IMR-90 (cell line): ENCODE results near the gene KIAA1143.

ENCODE experiments used
- CEBPB ChIP-seq: IDR thresholded peaks from 2 replicates; pipeline ENCODE4 v1.6.1; 2012; ENCODE audit warnings: low read depth, low read length, improper control_type of control experiment
- CTCF ChIP-seq: conservative IDR thresholded peaks from 2 replicates; pipeline ENCODE4 v1.5.1; 2012; ENCODE audit warnings: mild to moderate bottlenecking, low read depth, low read length, improper control_type of control experiment
- ELK1 ChIP-seq: fragments of 150-350 bp; IDR thresholded peaks from 2 replicates; pipeline ENCODE4 v1.6.1; 2016; ENCODE audit warnings: low read depth, mild to moderate bottlenecking, low read length, moderate library complexity, borderline replicate concordance
- FOS ChIP-seq: fragments of 150-350 bp; IDR thresholded peaks from 2 replicates; pipeline ENCODE4 v1.6.1; 2016; ENCODE audit warnings: low read depth, low read length
- MAFK ChIP-seq: IDR thresholded peaks from 2 replicates; pipeline ENCODE4 v1.6.1; 2012; ENCODE audit warnings: low read depth, low read length, improper control_type of control experiment
- POLR2A ChIP-seq: IDR thresholded peaks from 2 replicates; pipeline ENCODE4 v1.6.1; 2012; ENCODE audit warnings: mild to moderate bottlenecking, low read depth, low read length
- RAD21 ChIP-seq: IDR thresholded peaks from 2 replicates; pipeline ENCODE4 v1.6.1; 2012; ENCODE audit warnings: low read length, improper control_type of control experiment
- RCOR1 ChIP-seq: IDR thresholded peaks from 2 replicates; pipeline ENCODE4 v1.6.1; 2012; ENCODE audit warnings: mild to moderate bottlenecking, low read length, improper control_type of control experiment; ENCODE audit not compliant: insufficient replicate concordance
- SMC3 ChIP-seq: fragments of 150-350 bp; IDR thresholded peaks from 2 replicates; pipeline ENCODE4 v1.6.1; 2016; ENCODE audit warnings: low read depth, mild to moderate bottlenecking, antibody characterized with exemption, low read length, moderate library complexity
- USF2 ChIP-seq: fragments of 150-350 bp; IDR thresholded peaks from 2 replicates; pipeline ENCODE4 v1.6.1; 2017; ENCODE audit warnings: mild to moderate bottlenecking, antibody characterized with exemption, low read length, low read depth

GRCh38 chr3:44772099-44772442 lies 10.7 kb upstream of the KIAA1143 start:
- TF ChIP-seq CTCF: no peak
- no peak for TF ChIP-seq ELK1
- TF ChIP-seq POLR2A: no peak
- TF ChIP-seq FOS: no peak
- no peak for TF ChIP-seq RCOR1
- TF ChIP-seq USF2: no peak
- TF ChIP-seq CEBPB: no peak
- TF ChIP-seq SMC3: no peak
- no peak for TF ChIP-seq MAFK
- no peak for TF ChIP-seq RAD21
